Prostate gland (tissue), 2 donors: ENCODE results near the gene UBE2R2.

Source experiments
- POLR2A ChIP-seq: fragments of 450-650 bp; IDR thresholded peaks from one replicate; pipeline ENCODE4 v1.6.1; 2016; ENCODE audit warnings: antibody characterized with exemption, mild to moderate bottlenecking
- TF ChIP-seq, protein P1 (sequence below), 4 experiments: fragments of 200-600 bp in 2 of 4; fragments of 450-650 bp in 2 of 4; sonication (generic) in 2 of 4; IDR thresholded peaks; 1 replicate in 3 of 4; 2 replicates in 1 of 4; pipeline ENCODE4 v1.5.1; 2016 to 2019; ENCODE audit warnings: antibody characterized with exemption in 4 of 4, mild to moderate bottlenecking in 2 of 4, moderate library complexity in 2 of 4

DNA sequence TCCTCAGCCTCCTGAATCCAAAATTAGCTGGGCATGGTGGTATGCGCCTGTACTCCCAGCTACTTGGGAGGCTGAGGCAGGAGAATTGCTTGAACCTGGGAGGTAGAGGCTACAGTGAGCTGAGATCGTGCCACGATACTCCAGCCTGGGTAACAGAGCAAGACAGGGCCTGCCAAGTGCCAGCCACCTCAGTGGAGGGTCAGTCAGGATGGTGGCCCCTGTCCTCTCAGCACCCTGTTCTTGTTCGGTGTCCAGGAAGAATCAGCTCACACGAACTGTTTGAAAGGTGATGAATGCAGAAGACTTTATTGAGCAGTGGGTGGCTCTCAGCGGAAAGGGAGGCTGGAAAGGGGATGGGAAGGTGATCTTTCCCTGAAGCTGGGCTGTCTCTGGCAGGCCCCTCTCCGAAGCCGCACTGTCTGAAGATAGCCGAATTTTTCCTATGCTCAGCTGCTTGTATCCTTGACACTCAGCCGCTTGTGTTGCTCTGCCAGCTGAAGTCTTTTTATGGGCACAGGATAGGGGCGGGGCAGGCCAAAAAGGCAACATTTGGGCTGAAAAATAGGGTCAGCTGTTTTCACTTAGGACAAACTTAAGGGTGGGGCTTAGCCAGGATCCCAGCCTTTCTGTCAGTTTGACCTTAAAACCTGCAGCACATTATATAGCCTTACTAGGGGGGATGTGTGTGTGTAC lies 50.9 kb downstream of the UBE2R2 start:
- TF ChIP-seq, protein P1, sequence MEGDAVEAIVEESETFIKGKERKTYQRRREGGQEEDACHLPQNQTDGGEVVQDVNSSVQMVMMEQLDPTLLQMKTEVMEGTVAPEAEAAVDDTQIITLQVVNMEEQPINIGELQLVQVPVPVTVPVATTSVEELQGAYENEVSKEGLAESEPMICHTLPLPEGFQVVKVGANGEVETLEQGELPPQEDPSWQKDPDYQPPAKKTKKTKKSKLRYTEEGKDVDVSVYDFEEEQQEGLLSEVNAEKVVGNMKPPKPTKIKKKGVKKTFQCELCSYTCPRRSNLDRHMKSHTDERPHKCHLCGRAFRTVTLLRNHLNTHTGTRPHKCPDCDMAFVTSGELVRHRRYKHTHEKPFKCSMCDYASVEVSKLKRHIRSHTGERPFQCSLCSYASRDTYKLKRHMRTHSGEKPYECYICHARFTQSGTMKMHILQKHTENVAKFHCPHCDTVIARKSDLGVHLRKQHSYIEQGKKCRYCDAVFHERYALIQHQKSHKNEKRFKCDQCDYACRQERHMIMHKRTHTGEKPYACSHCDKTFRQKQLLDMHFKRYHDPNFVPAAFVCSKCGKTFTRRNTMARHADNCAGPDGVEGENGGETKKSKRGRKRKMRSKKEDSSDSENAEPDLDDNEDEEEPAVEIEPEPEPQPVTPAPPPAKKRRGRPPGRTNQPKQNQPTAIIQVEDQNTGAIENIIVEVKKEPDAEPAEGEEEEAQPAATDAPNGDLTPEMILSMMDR (IDR thresholded peaks at IDR 0.05): no peak
- no peak for TF ChIP-seq POLR2A
